Ovary (tissue), 9 donors: ENCODE measurements around the gene TMPRSS5. TPM values are rescaled to one million over a fixed set of nuclear protein-coding genes. Genes with fewer than 3 reads are reported as not detected.
"Not testable (repeated sequence)": the region's sequence is repeated elsewhere in the genome, so short reads cannot be mapped to it uniquely, and the experiment has no call there.

Experiments
- DNase-seq, 5 donors: peaks; one replicate each; pipeline ENCODE4 v3.0.0-alpha.2; 2019 to 2020
- H3K27ac ChIP-seq, 2 donors: fragments of 200-600 bp; one replicate each; pipeline versions ENCODE4 v1.5.1 to v1.8.0; 2019 to 2022
- H3K27me3 ChIP-seq: fragments of 200-600 bp; one replicate; pipeline ENCODE4 v1.8.0; 2022
- H3K36me3 ChIP-seq: fragments of 200-600 bp; sonication (generic); one replicate; pipeline ENCODE4 v1.5.1; 2019
- H3K4me1 ChIP-seq: one replicate; pipeline ENCODE4 v1.8.1; 2013; ENCODE audit warnings: mild to moderate bottlenecking, moderate library complexity; ENCODE audit not compliant: insufficient read depth
- H3K4me3 ChIP-seq: fragments of 200-600 bp; sonication (generic); one replicate; pipeline ENCODE4 v1.5.1; 2017
- H3K9me3 ChIP-seq, 2 donors: fragments of 200-600 bp in 1 of 2; sonication (generic) in 1 of 2; one replicate each; pipeline versions ENCODE4 v1.5.1 to v1.8.1; 2013 to 2019; ENCODE audit warnings: mild to moderate bottlenecking in 1 of 2, moderate library complexity in 1 of 2
- CTCF ChIP-seq, 3 donors: fragments of 450-650 bp in 2 of 3; fragments of 200-600 bp in 1 of 3; IDR thresholded peaks; one replicate each; pipeline versions ENCODE4 v1.5.1 to v1.8.0; 2016 to 2022; ENCODE audit warnings: antibody characterized with exemption in 3 of 3, mild to moderate bottlenecking in 1 of 3
- EP300 ChIP-seq: sonication (generic); formaldehyde crosslinking; IDR thresholded peaks from one replicate; pipeline ENCODE4 v1.6.1; 2017; ENCODE audit warnings: antibody characterized with exemption
- POLR2A ChIP-seq: fragments of 450-650 bp; IDR thresholded peaks from one replicate; pipeline ENCODE4 v1.6.1; 2017; ENCODE audit warnings: antibody characterized with exemption, mild to moderate bottlenecking, moderate library complexity
- WGBS, 3 donors: extraction: QIAGEN DNeasy Blood & Tissue Kit in 1 of 3; methylation state at CpG; one replicate each; pipeline versions ENCODE4 v1.1.5 to v1.1.7; 2013 to 2017; 5-methylcytosine and 5-hydroxymethylcytosine counted together
- intact Hi-C, 4 donors: fragments of 100-400 bp; cut with DNase I; formaldehyde crosslinking; loops; one replicate each; pipeline versions ENCODE4 v1.11.0 to v1.15.1; 2022 to 2023
- polyA plus RNA-seq, 2 donors: library from polyadenylated mRNA; stranded (reverse); fragments of 200-250 nt in 1 of 2; fragments of 350-450 nt in 1 of 2; fragmentation: Illumina TruSeq in 1 of 2; extraction: RNeasy Lipid Tissue Mini Kit (QIAGEN cat#74804) in 1 of 2; gene quantifications; one replicate each; pipeline ENCODE4 v1.2.3, GENCODE V29; 2013 to 2014
- total RNA-seq, 7 donors: library from RNA; depleted of rRNA in 2 of 7; stranded (reverse); fragments of >200 nt in 2 of 7; fragmentation: NEBNext Ultra II Directional in 3 of 7; extraction: Animal tissue kit (Norgen Biotek cat#: 25700) in 3 of 7; gene quantifications; one replicate each; pipeline versions ENCODE4 v1.1.0 to v1.2.4, GENCODE V29; 2016 to 2023
- donor health status: DM: no; HTN: no; CAD: no; lungs with moderate emphysema.
- donor health status: DM: no; HTN: no; CAD: no.
- donor health status: Bipolar disorder and iron deficiency.
- donor health status: DM: yes; HTN: yes; CAD: no.
- donor health status: DM: no; HTN: no; CAD: no.
- donor health status: DM: yes; HTN: yes; CAD: no.

Gene TMPRSS5
- total and polyA plus RNA-seq, 9 donors, result 0.27 to 1.1 (median 0.76) TPM; not detected in 2

- no peak for DNase-seq
- Histone ChIP-seq H3K27me3 (no peaks in the 10 kb centered on the region), H3K4me1 (no peaks in the 10 kb centered on the region), H3K36me3 (no peaks in the 10 kb centered on the region), H3K4me3 (no peak overlapping the region), H3K9me3 (no peaks in the 10 kb centered on the region), H3K27ac (no peak overlapping the region)
- intact Hi-C loops, result loop anchor here in 1 of 4 donors (10.0 kb wide), 1 partner anchor 417 kb away; no protein-coding TSS in a partner anchor
- TF ChIP-seq CTCF (IDR thresholded peaks at IDR 0.05) (no peak), EP300 (no peak), POLR2A (no peak)
- WGBS, 3 donors, result 80 to 84% (median 83%) methylated on average over 4 of the region's 4 CpGs
These were observed 16.1 kb upstream of the TMPRSS5 start for GRCh38 chr11:113722221-113722620.

- Histone ChIP-seq H3K4me3 (no peak overlapping the region), H3K4me1 (no peaks in the 10 kb centered on the region), H3K36me3 (no peaks in the 10 kb centered on the region), H3K27ac (no peak overlapping the region), H3K27me3 (no peaks in the 10 kb centered on the region), H3K9me3 (no peaks in the 10 kb centered on the region)
- WGBS, 3 donors, result 89 to 93% (median 91%) methylated on average over 3 of the region's 3 CpGs
- no peak for DNase-seq
- TF ChIP-seq EP300 (no peak), POLR2A (no peak), CTCF (IDR thresholded peaks at IDR 0.05) (no peak)
- intact Hi-C loops, result loop anchor here in 1 of 4 donors (10.0 kb wide), 1 partner anchor 417 kb away; no protein-coding TSS in a partner anchor
These were observed 15.5 kb upstream of the TMPRSS5 start for GRCh38 chr11:113721462-113722066.

GRCh38 chr11:113720478-113720877 is 14.4 kb upstream of the TMPRSS5 start:
- 53 to 66% (median 60%) methylated on average over 3 of the region's 3 CpGs for WGBS, 3 donors
- intact Hi-C loops, result loop anchor here in 1 of 4 donors (10.0 kb wide), 1 partner anchor 416 kb away; no protein-coding TSS in a partner anchor
- not testable (repeated sequence) for H3K27me3 ChIP-seq, H3K36me3 ChIP-seq, H3K4me1 ChIP-seq, H3K4me3 ChIP-seq, DNase-seq, H3K9me3 ChIP-seq, H3K27ac ChIP-seq

- peaks cover 0 to 5% of the 10 kb centered on the region in 2 donors for H3K9me3 ChIP-seq
- no peak overlapping the region for H3K27ac ChIP-seq
- TF ChIP-seq POLR2A, result no peak
- TF ChIP-seq EP300, result no peak
- TF ChIP-seq CTCF (IDR thresholded peaks at IDR 0.05), result no peak
- no peak overlapping the region for H3K4me3 ChIP-seq
- no peaks in the 10 kb centered on the region for H3K4me1 ChIP-seq
- intact Hi-C loops, result no loop called here
- H3K36me3 ChIP-seq, result no peaks in the 10 kb centered on the region
- no peaks in the 10 kb centered on the region for H3K27me3 ChIP-seq
- no peak for DNase-seq
- WGBS, 3 donors, result 96 to 100% (median 98%) methylated on average over 2 of the region's 2 CpGs
These were observed 9.9 kb upstream of the TMPRSS5 start for GRCh38 chr11:113715882-113716625.

GRCh38 chr11:113715273-113715672 is 9.2 kb upstream of the TMPRSS5 start:
- no peak for DNase-seq
- Histone ChIP-seq H3K36me3 (no peaks in the 10 kb centered on the region), H3K4me1 (no peaks in the 10 kb centered on the region), H3K27ac (no peak overlapping the region), H3K27me3 (no peaks in the 10 kb centered on the region), H3K4me3 (no peak overlapping the region), H3K9me3 (peaks cover 0 to 5% of the 10 kb centered on the region in 2 donors)
- TF ChIP-seq CTCF (IDR thresholded peaks at IDR 0.05), result no peak
- no peak for TF ChIP-seq EP300
- TF ChIP-seq POLR2A, result no peak
- WGBS, 3 donors, result 86 to 95% (median 88%) methylated on average over 1 of the region's 1 CpG
- intact Hi-C loops, result no loop called here
